Right ventricle myocardium inferior (tissue), 1 donor: ENCODE data around the gene CCDC187. TPM values are rescaled to one million over a fixed set of nuclear protein-coding genes. Genes with fewer than 3 reads are reported as not detected.
"Not testable (repeated sequence)": the region's sequence is repeated elsewhere in the genome, so short reads cannot be mapped to it uniquely, and the experiment has no call there.

Experiments
- ATAC-seq: fragments of 200-7000 bp; cut with Tn5 transposase; one replicate; pipeline ENCODE4 v1.9.1; 2020; ENCODE audit warnings: mild to moderate bottlenecking, moderate library complexity
- DNase-seq: peaks from one replicate; pipeline ENCODE4 v3.0.0; 2021; ENCODE audit errors: missing footprints
- intact Hi-C: fragments of 100-400 bp; cut with DNase I; formaldehyde crosslinking; loops from one replicate; pipeline ENCODE4 v1.11.0; 2022
- total RNA-seq: library from RNA; stranded (reverse); fragmentation: NEBNext Ultra II Directional; extraction: Animal tissue kit (Norgen Biotek cat#: 25700); gene quantifications from one replicate; pipeline ENCODE4 v1.2.1, GENCODE V29; 2021
- donor health status: DM: no; HTN: yes; CAD: no; lungs with severe emphysema.

Gene CCDC187
- total RNA-seq, 1 donor from 2014 or later: not detected

GRCh38 chr9:136242918-136243525 is 60.9 kb downstream of the CCDC187 start:
- DNase-seq: no peak
- ATAC-seq: no peak
- intact Hi-C loops: loop anchor here (5.0 to 10.0 kb wide), 2 partner anchors 159 to 278 kb away; partner anchors contain the start of genes SNAPC4 and UBAC1

- intact Hi-C loops: loop anchor here (5.0 to 10.0 kb wide), 2 partner anchors 160 to 277 kb away; partner anchors contain the start of genes SNAPC4 and UBAC1
- no peak for ATAC-seq
Measured at GRCh38 chr9:136242248-136242647, 61.6 kb downstream of the CCDC187 start.

GRCh38 chr9:136241542-136241941 is 62.4 kb downstream of the CCDC187 start:
- intact Hi-C loops: loop anchor here (5.0 to 10.0 kb wide), 2 partner anchors 161 to 277 kb away; partner anchors contain the start of genes SNAPC4 and UBAC1
- ATAC-seq (no peak), DNase-seq (no peak)

More at GRCh38 chr9:136242248-136242647, 61.6 kb downstream of the CCDC187 start:
- no peak for DNase-seq

GRCh38 chr9:136240941-136241340 is 63.0 kb downstream of the CCDC187 start:
- no peak for ATAC-seq
- peak; percentile 60 for DNase-seq
- intact Hi-C loops: loop anchor here (5.0 to 10.0 kb wide), 2 partner anchors 161 to 276 kb away; partner anchors contain the start of genes SNAPC4 and UBAC1

GRCh38 chr9:136239983-136240330 is 63.9 kb downstream of the CCDC187 start:
- peak; percentile 62 for ATAC-seq
- no peak for DNase-seq
- intact Hi-C loops: loop anchor here (5.0 to 10.0 kb wide), 2 partner anchors 162 to 275 kb away; partner anchors contain the start of genes SNAPC4 and UBAC1

- intact Hi-C loops: no loop called here
- peak; percentile 44 for DNase-seq
- ATAC-seq: peak; percentile 34
Measured at GRCh38 chr9:136239135-136239982, 64.5 kb downstream of the CCDC187 start.

GRCh38 chr9:136238342-136238732 is 65.6 kb downstream of the CCDC187 start:
- intact Hi-C loops: no loop called here
- ATAC-seq (no peak), DNase-seq (peak; percentile 48)

GRCh38 chr9:136237486-136238341 is 66.2 kb downstream of the CCDC187 start:
- DNase-seq (peak; percentile 55), ATAC-seq (no peak)
- intact Hi-C loops: no loop called here

GRCh38 chr9:136236471-136237410 is 67.2 kb downstream of the CCDC187 start:
- intact Hi-C loops, ATAC-seq: not testable (repeated sequence)

GRCh38 chr9:136235709-136236455 is 68.0 kb downstream of the CCDC187 start:
- no peak for ATAC-seq
- DNase-seq: peak; percentile 14
- intact Hi-C loops: no loop called here

More at GRCh38 chr9:136236471-136237410, 67.2 kb downstream of the CCDC187 start:
- peak; percentile 61 for DNase-seq

- intact Hi-C loops: no loop called here
- ATAC-seq (no peak), DNase-seq (peak; percentile 25)
Measured at GRCh38 chr9:136235171-136235570, 68.7 kb downstream of the CCDC187 start.

GRCh38 chr9:136234597-136234996 is 69.3 kb downstream of the CCDC187 start:
- intact Hi-C loops: no loop called here
- peak; percentile 52 for DNase-seq

GRCh38 chr9:136233868-136234267 is 70.0 kb downstream of the CCDC187 start:
- DNase-seq: peak; percentile 15
- intact Hi-C loops: no loop called here
- no peak for ATAC-seq

More at GRCh38 chr9:136234597-136234996, 69.3 kb downstream of the CCDC187 start:
- no peak for ATAC-seq

GRCh38 chr9:136233411-136233810 is 70.5 kb downstream of the CCDC187 start:
- no peak for ATAC-seq
- intact Hi-C loops: no loop called here
- DNase-seq: peak; percentile 18

- ATAC-seq: no peak
- intact Hi-C loops: no loop called here
- DNase-seq: peak; percentile 20
Measured at GRCh38 chr9:136232969-136233368, 70.9 kb downstream of the CCDC187 start.

GRCh38 chr9:136231478-136232297 is 72.2 kb downstream of the CCDC187 start:
- DNase-seq (peak; percentile 46), ATAC-seq (no peak)
- intact Hi-C loops: no loop called here
